Activated T-cell treated with anti-CD3 and anti-CD28 coated beads for 24 hours (primary cell): ENCODE measurements around the gene EIF3L.
"Not testable (repeated sequence)": the region's sequence is repeated elsewhere in the genome, so short reads cannot be mapped to it uniquely, and the experiment has no call there.

Experiments
- DNase-seq: peaks from one replicate; pipeline ENCODE4 v3.0.0-alpha.2; 2020; ENCODE audit warnings: low read depth

The EIF3L gene

GRCh38 chr22:37849089-37849751 is at the start of gene EIF3L:
EIF3L (plus strand) TSS chr22:37849419; CDS start chr22:37849450, 31 bp downstream.
- peak; percentile 87 for DNase-seq

- DNase-seq, result not testable (repeated sequence)
Measured at GRCh38 chr22:37799979-37800378, 49.2 kb upstream of the EIF3L start.

GRCh38 chr22:37801946-37802309 is 47.3 kb upstream of the EIF3L start:
- no peak for DNase-seq

GRCh38 chr22:37802310-37803194 is 46.7 kb upstream of the EIF3L start:
- DNase-seq, result no peak

- DNase-seq, result no peak
Measured at GRCh38 chr22:37803195-37803638, 46.0 kb upstream of the EIF3L start.

- no peak for DNase-seq
Measured at GRCh38 chr22:37803639-37804351, 45.4 kb upstream of the EIF3L start.

GRCh38 chr22:37804352-37804880 is 44.8 kb upstream of the EIF3L start:
- DNase-seq, result no peak

- DNase-seq, result peak; percentile 67
Measured at GRCh38 chr22:37804881-37805809, 44.1 kb upstream of the EIF3L start.

GRCh38 chr22:37805810-37806277 is 43.4 kb upstream of the EIF3L start:
- no peak for DNase-seq

GRCh38 chr22:37806409-37807333 is 42.5 kb upstream of the EIF3L start:
- DNase-seq, result no peak

GRCh38 chr22:37807410-37808293 is 41.6 kb upstream of the EIF3L start, which contains the start of gene GCAT:
GCAT (plus strand) TSS chr22:37807934; CDS start chr22:37807968, 34 bp downstream.
- peak; percentile 89 for DNase-seq

GRCh38 chr22:37808294-37808657 is 40.9 kb upstream of the EIF3L start:
- DNase-seq, result no peak

GRCh38 chr22:37809672-37810333 is 39.4 kb upstream of the EIF3L start:
- no peak for DNase-seq

GRCh38 chr22:37811867-37812266 is 37.4 kb upstream of the EIF3L start:
- DNase-seq, result no peak

- no peak for DNase-seq
Measured at GRCh38 chr22:37812869-37813678, 36.1 kb upstream of the EIF3L start.

- DNase-seq, result no peak
Measured at GRCh38 chr22:37815593-37815992, 33.6 kb upstream of the EIF3L start.

- DNase-seq, result no peak
Measured at GRCh38 chr22:37816543-37817180, 32.6 kb upstream of the EIF3L start.
